Lung (tissue), 12 donors: ENCODE data around the gene TTLL9. TPM values are rescaled to one million over a fixed set of nuclear protein-coding genes. Genes with fewer than 3 reads are reported as not detected.

Source experiments
- ATAC-seq: fragments of 200-7000 bp; cut with Tn5 transposase; one replicate; pipeline ENCODE4 v1.9.1; 2020; ENCODE audit warnings: moderate number of reproducible peaks; ENCODE audit not compliant: insufficient read depth, low FRiP score
- DNase-seq, 3 donors: peaks; one replicate each; pipeline ENCODE4 v3.0.0-alpha.2; 2013 to 2017
- H3K27ac ChIP-seq, 2 donors: one replicate each; pipeline ENCODE4 v1.5.1; 2013; ENCODE audit warnings: mild to moderate bottlenecking in 2 of 2, moderate library complexity in 2 of 2, control low read depth in 1 of 2, inconsistent platforms in 1 of 2, low read depth in 1 of 2, low read length in 1 of 2
- H3K27me3 ChIP-seq, 3 donors: one replicate each; pipeline ENCODE4 v1.5.1; 2013; ENCODE audit warnings: low read length in 2 of 3; ENCODE audit not compliant: control insufficient read depth in 3 of 3, insufficient read depth in 3 of 3
- H3K36me3 ChIP-seq, 4 donors: one replicate each; pipeline ENCODE4 v1.5.1; 2013; ENCODE audit warnings: low read length in 4 of 4, mild to moderate bottlenecking in 1 of 4, moderate library complexity in 1 of 4; ENCODE audit not compliant: control insufficient read depth in 4 of 4, insufficient read depth in 4 of 4
- H3K4me1 ChIP-seq, 5 donors: one replicate each; pipeline ENCODE4 v1.5.1; 2013; ENCODE audit warnings: low read length in 5 of 5, mild to moderate bottlenecking in 2 of 5, moderate library complexity in 1 of 5; ENCODE audit not compliant: control insufficient read depth in 5 of 5, insufficient read depth in 5 of 5
- H3K4me3 ChIP-seq: one replicate; pipeline ENCODE4 v1.5.1; 2013; ENCODE audit warnings: mild to moderate bottlenecking, control low read depth, moderate library complexity
- H3K9ac ChIP-seq, 2 donors: one replicate each; pipeline ENCODE4 v1.5.1; 2013; ENCODE audit warnings: low read length in 2 of 2, control low read depth in 1 of 2; ENCODE audit not compliant: insufficient read depth in 1 of 2
- H3K9me3 ChIP-seq, 4 donors: one replicate each; pipeline ENCODE4 v1.5.1; 2013; ENCODE audit warnings: low read length in 3 of 4, mild to moderate bottlenecking in 1 of 4, moderate library complexity in 1 of 4; ENCODE audit not compliant: control insufficient read depth in 4 of 4, insufficient read depth in 3 of 4
- CTCF ChIP-seq: IDR thresholded peaks from 2 replicates; pipeline ENCODE4 v1.5.1; 2012; ENCODE audit warnings: mild to moderate bottlenecking; ENCODE audit errors: control extremely low read depth, extremely low read depth
- WGBS, 2 donors: extraction: QIAGEN DNeasy Blood & Tissue Kit; methylation state at CpG; one replicate each; pipeline ENCODE4 v1.1.7; 2013; 5-methylcytosine and 5-hydroxymethylcytosine counted together
- polyA plus RNA-seq, 2 donors: library from polyadenylated mRNA; stranded (reverse); fragments of 200-250 nt; gene quantifications; one replicate each; pipeline ENCODE4 v1.2.1, GENCODE V29; 2013
- total RNA-seq, 2 donors: library from RNA; depleted of rRNA in 1 of 2; stranded (reverse); fragments of >200 nt in 1 of 2; gene quantifications; one replicate each; pipeline ENCODE4 v1.2.1, GENCODE V29; 2014 to 2021
- donor health status: control.
- donor health status: control.
- donor health status: Bipolar disorder and iron deficiency.
- donor health status: healthy.
- donor health status: DM: yes; HTN: yes; CAD: no.

The TTLL9 gene
- total and polyA plus RNA-seq, 4 donors = 1.9 to 8.9 (median 4.8) TPM

- Histone ChIP-seq H3K27me3 (peaks cover 3 to 14% (median 5%) of the 10 kb centered on the region in 3 donors), H3K4me3 (no peak overlapping the region), H3K27ac (no peak overlapping the region), H3K9ac (no peak overlapping the region), H3K9me3 (peaks cover 0 to 2% (median 0%) of the 10 kb centered on the region in 4 donors), H3K4me1 (no peaks in the 10 kb centered on the region), H3K36me3 (no peaks in the 10 kb centered on the region)
- DNase-seq (no peak), ATAC-seq (no peak)
- TF ChIP-seq CTCF = no peak
- WGBS, 2 donors = 52 to 79% methylated on average over 2 of the region's 2 CpGs
These were observed 92.3 kb downstream of the TTLL9 start for GRCh38 chr20:31962761-31963160.

- Histone ChIP-seq H3K4me1 (peaks cover 0 to 6% (median 0%) of the 10 kb centered on the region in 5 donors), H3K27me3 (peaks cover 3 to 14% (median 5%) of the 10 kb centered on the region in 3 donors), H3K36me3 (no peaks in the 10 kb centered on the region), H3K9me3 (peaks cover 0 to 2% (median 0%) of the 10 kb centered on the region in 4 donors), H3K27ac (no peak overlapping the region), H3K9ac (no peak overlapping the region), H3K4me3 (no peak overlapping the region)
- no peak for TF ChIP-seq CTCF
- 72 to 82% methylated on average over 6 of the region's 6 CpGs for WGBS, 2 donors
- ATAC-seq (no peak), DNase-seq (no peak)
These were observed 93.5 kb downstream of the TTLL9 start for GRCh38 chr20:31963889-31964288.

- no peak for TF ChIP-seq CTCF
- ATAC-seq = no peak
- DNase-seq = no peak
- Histone ChIP-seq H3K27ac (no peak overlapping the region), H3K36me3 (no peaks in the 10 kb centered on the region), H3K27me3 (peaks cover 3 to 17% (median 8%) of the 10 kb centered on the region in 3 donors), H3K4me3 (no peak overlapping the region), H3K9ac (no peak overlapping the region), H3K9me3 (peaks cover 0 to 2% (median 0%) of the 10 kb centered on the region in 4 donors), H3K4me1 (peaks cover 0 to 6% (median 0%) of the 10 kb centered on the region in 5 donors)
- 9 to 10% methylated on average over 5 of the region's 5 CpGs for WGBS, 2 donors
These were observed 96.7 kb downstream of the TTLL9 start for GRCh38 chr20:31966991-31967655.
